Memory B cell (primary cell): ENCODE data around the gene PRKAG2.
"Not testable (repeated sequence)": the region's sequence is repeated elsewhere in the genome, so short reads cannot be mapped to it uniquely, and the experiment has no call there.

ENCODE experiments used
- ATAC-seq: fragments of 150-1000 bp; cut with Tn5 transposase; 2 replicates; pipeline ENCODE4 v1.10.0; 2021; ENCODE audit warnings: low read depth, mild to moderate bottlenecking, moderate library complexity
- DNase-seq, 2 donors: peaks; one replicate each; pipeline ENCODE4 v3.0.0; 2022; ENCODE audit warnings: low spot score in 2 of 2
- H3K27ac Mint-ChIP-seq: one replicate; pipeline ENCODE4 v1.8.0; 2022; ENCODE audit warnings: mild to moderate bottlenecking, moderate library complexity, mixed read lengths
- H3K27me3 Mint-ChIP-seq: one replicate; pipeline ENCODE4 v1.8.0; 2022; ENCODE audit warnings: mixed read lengths
- H3K36me3 Mint-ChIP-seq: one replicate; pipeline ENCODE4 v1.8.0; 2022; ENCODE audit warnings: mild to moderate bottlenecking, mixed read lengths
- H3K4me1 Mint-ChIP-seq: one replicate; pipeline ENCODE4 v1.8.0; 2022; ENCODE audit warnings: mixed read lengths
- H3K4me3 Mint-ChIP-seq: one replicate; pipeline ENCODE4 v1.8.0; 2022; ENCODE audit warnings: mild to moderate bottlenecking, moderate library complexity, mixed read lengths
- H3K9me3 Mint-ChIP-seq: one replicate; pipeline ENCODE4 v1.8.0; 2022; ENCODE audit warnings: mixed read lengths

Gene PRKAG2

GRCh38 chr7:151553356-151553755 lies 323.6 kb downstream of the PRKAG2 start:
- no peak overlapping the region for H3K4me3 Mint-ChIP-seq
- no peaks in the 10 kb centered on the region for H3K9me3 Mint-ChIP-seq
- no peaks in the 10 kb centered on the region for H3K27me3 Mint-ChIP-seq
- no peak for DNase-seq
- H3K27ac Mint-ChIP-seq, result no peak overlapping the region
- H3K36me3 Mint-ChIP-seq, result peaks cover 6% of the 10 kb centered on the region
- ATAC-seq, result no peak
- H3K4me1 Mint-ChIP-seq, result no peaks in the 10 kb centered on the region

- Mint-ChIP-seq H3K27me3 (no peaks in the 10 kb centered on the region), H3K36me3 (peaks cover 4% of the 10 kb centered on the region), H3K4me3 (no peak overlapping the region), H3K9me3 (no peaks in the 10 kb centered on the region), H3K27ac (no peak overlapping the region), H3K4me1 (no peaks in the 10 kb centered on the region)
- ATAC-seq (no peak), DNase-seq (no peak)
Observed at GRCh38 chr7:151552352-151553028, 324.4 kb downstream of the PRKAG2 start.

- Mint-ChIP-seq H3K36me3 (peaks cover 4% of the 10 kb centered on the region), H3K4me3 (no peak overlapping the region), H3K4me1 (no peaks in the 10 kb centered on the region), H3K9me3 (no peaks in the 10 kb centered on the region), H3K27me3 (peaks cover 2% of the 10 kb centered on the region), H3K27ac (no peak overlapping the region)
- no peak for ATAC-seq
- DNase-seq, result no peak
Observed at GRCh38 chr7:151551820-151552219, 325.1 kb downstream of the PRKAG2 start.

- no peak overlapping the region for H3K4me3 Mint-ChIP-seq
- no peaks in the 10 kb centered on the region for H3K36me3 Mint-ChIP-seq
- H3K27ac Mint-ChIP-seq, result no peak overlapping the region
- H3K4me1 Mint-ChIP-seq, result no peaks in the 10 kb centered on the region
- ATAC-seq, result no peak
- H3K9me3 Mint-ChIP-seq, result no peaks in the 10 kb centered on the region
- no peak for DNase-seq
- peaks cover 7% of the 10 kb centered on the region for H3K27me3 Mint-ChIP-seq
Observed at GRCh38 chr7:151550656-151551286, 326.1 kb downstream of the PRKAG2 start.

GRCh38 chr7:151549644-151550043 lies 327.3 kb downstream of the PRKAG2 start:
- peaks cover 7% of the 10 kb centered on the region for H3K27me3 Mint-ChIP-seq
- DNase-seq (no peak), ATAC-seq (no peak)
- no peaks in the 10 kb centered on the region for H3K4me1 Mint-ChIP-seq
- H3K27ac Mint-ChIP-seq, result no peak overlapping the region
- H3K36me3 Mint-ChIP-seq, result no peaks in the 10 kb centered on the region
- no peak overlapping the region for H3K4me3 Mint-ChIP-seq
- H3K9me3 Mint-ChIP-seq, result no peaks in the 10 kb centered on the region

- Mint-ChIP-seq H3K9me3 (no peaks in the 10 kb centered on the region), H3K27me3 (peaks cover 7% of the 10 kb centered on the region), H3K36me3 (no peaks in the 10 kb centered on the region), H3K4me1 (no peaks in the 10 kb centered on the region), H3K27ac (no peak overlapping the region), H3K4me3 (no peak overlapping the region)
- ATAC-seq (no peak), DNase-seq (no peak)
Observed at GRCh38 chr7:151549083-151549482, 327.8 kb downstream of the PRKAG2 start.

- DNase-seq (no peak), ATAC-seq (no peak)
- Mint-ChIP-seq H3K27ac (no peak overlapping the region), H3K4me1 (peaks cover under 1% of the 10 kb centered on the region), H3K36me3 (no peaks in the 10 kb centered on the region), H3K27me3 (peaks cover 13% of the 10 kb centered on the region), H3K9me3 (no peaks in the 10 kb centered on the region), H3K4me3 (no peak overlapping the region)
Observed at GRCh38 chr7:151544183-151544582, 332.7 kb downstream of the PRKAG2 start.

- DNase-seq (no peak), ATAC-seq (no peak)
- Mint-ChIP-seq H3K36me3 (no peaks in the 10 kb centered on the region), H3K27ac (no peak overlapping the region), H3K27me3 (peaks cover 17% of the 10 kb centered on the region), H3K4me3 (no peak overlapping the region), H3K4me1 (peaks cover 2% of the 10 kb centered on the region), H3K9me3 (no peaks in the 10 kb centered on the region)
Observed at GRCh38 chr7:151542606-151543130, 334.2 kb downstream of the PRKAG2 start.

- Mint-ChIP-seq H3K4me3 (no peak overlapping the region), H3K9me3 (no peaks in the 10 kb centered on the region), H3K27ac (no peak overlapping the region), H3K27me3 (peaks cover 15% of the 10 kb centered on the region), H3K36me3 (no peaks in the 10 kb centered on the region), H3K4me1 (peaks cover 2% of the 10 kb centered on the region)
- ATAC-seq (no peak), DNase-seq (no peak)
Observed at GRCh38 chr7:151541709-151542499, 335.0 kb downstream of the PRKAG2 start.

GRCh38 chr7:151540146-151540545 lies 336.8 kb downstream of the PRKAG2 start:
- Mint-ChIP-seq H3K27me3 (peaks cover 17% of the 10 kb centered on the region), H3K27ac (no peak overlapping the region), H3K4me3 (no peak overlapping the region), H3K4me1 (peaks cover 2% of the 10 kb centered on the region), H3K9me3 (peaks cover 4% of the 10 kb centered on the region), H3K36me3 (peaks cover 4% of the 10 kb centered on the region)
- no peak for ATAC-seq
- no peak for DNase-seq

GRCh38 chr7:151539088-151539671 lies 337.7 kb downstream of the PRKAG2 start:
- Mint-ChIP-seq H3K27me3 (peaks cover 17% of the 10 kb centered on the region), H3K4me1 (peaks cover 2% of the 10 kb centered on the region), H3K36me3 (peaks cover 4% of the 10 kb centered on the region), H3K4me3 (no peak overlapping the region), H3K9me3 (peaks cover 4% of the 10 kb centered on the region), H3K27ac (no peak overlapping the region)
- ATAC-seq, result peak; percentile 26
- no peak for DNase-seq

- Mint-ChIP-seq H3K27me3 (peaks cover 22% of the 10 kb centered on the region), H3K27ac (no peak overlapping the region), H3K4me3 (no peak overlapping the region), H3K36me3 (peaks cover 6% of the 10 kb centered on the region), H3K4me1 (peaks cover 2% of the 10 kb centered on the region), H3K9me3 (peaks cover 4% of the 10 kb centered on the region)
- DNase-seq (no peak), ATAC-seq (no peak)
Observed at GRCh38 chr7:151537818-151538561, 338.9 kb downstream of the PRKAG2 start.

- H3K4me3 Mint-ChIP-seq, ATAC-seq, H3K4me1 Mint-ChIP-seq, H3K9me3 Mint-ChIP-seq, H3K36me3 Mint-ChIP-seq, H3K27ac Mint-ChIP-seq, DNase-seq: not testable (repeated sequence)
- H3K27me3 Mint-ChIP-seq, result peaks cover 18% of the 10 kb centered on the region
Observed at GRCh38 chr7:151536178-151536577, 340.7 kb downstream of the PRKAG2 start.
